ENCODE measurements around the gene PIGU.

GRCh38 chr20:34522969-34523871 lies 153.7 kb downstream of the PIGU start:
- TF ChIP-seq CTCF (IDR thresholded peaks at IDR 0.05) = peak; percentile 62
- no peak for TF ChIP-seq EZH2 (IDR thresholded peaks at IDR 0.05)
- TF ChIP-seq EZH2phosphoT487 (IDR thresholded peaks at IDR 0.05) = no peak
